ENCODE measurements around the gene XKR7. TPM values are rescaled to one million over a fixed set of nuclear protein-coding genes. Genes with fewer than 3 reads are reported as not detected.

XKR7 gene
- total RNA-seq, 1 donor from 2014 or later, result 0.23 TPM

DNA sequence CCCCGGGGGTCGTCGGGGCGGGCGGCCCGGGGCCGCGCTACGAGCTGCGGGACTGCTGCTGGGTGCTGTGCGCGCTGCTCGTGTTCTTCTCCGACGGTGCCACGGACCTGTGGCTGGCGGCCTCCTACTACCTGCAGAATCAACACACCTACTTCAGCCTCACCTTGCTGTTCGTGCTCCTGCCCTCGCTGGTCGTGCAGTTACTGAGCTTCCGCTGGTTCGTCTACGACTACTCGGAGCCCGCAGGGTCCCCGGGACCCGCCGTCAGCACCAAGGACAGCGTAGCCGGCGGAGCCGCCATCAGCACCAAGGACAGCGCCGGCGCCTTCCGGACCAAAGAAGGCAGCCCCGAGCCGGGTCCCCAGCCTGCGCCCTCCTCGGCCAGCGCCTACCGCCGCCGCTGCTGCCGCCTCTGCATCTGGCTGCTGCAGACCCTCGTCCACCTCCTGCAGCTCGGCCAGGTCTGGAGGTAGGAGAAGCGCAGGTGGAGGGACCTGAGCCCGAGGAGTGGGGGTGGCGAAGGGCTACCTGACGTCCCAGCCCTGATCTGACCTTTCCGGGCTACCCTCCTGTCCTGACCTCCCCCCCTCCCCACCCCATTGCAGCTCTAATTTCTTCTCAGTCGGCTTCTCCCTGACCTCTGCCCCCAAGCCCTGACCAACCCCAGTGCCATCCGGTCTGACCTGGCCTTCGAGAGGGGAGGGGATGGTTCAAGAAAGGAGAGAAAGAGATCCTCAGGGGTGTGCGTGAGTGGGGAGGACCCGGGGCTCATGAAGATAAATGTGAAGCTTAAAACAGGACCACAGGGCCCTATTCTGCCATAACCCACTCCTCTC lies 558 bp downstream of the XKR7 start:
- TF ChIP-seq, protein P1, sequence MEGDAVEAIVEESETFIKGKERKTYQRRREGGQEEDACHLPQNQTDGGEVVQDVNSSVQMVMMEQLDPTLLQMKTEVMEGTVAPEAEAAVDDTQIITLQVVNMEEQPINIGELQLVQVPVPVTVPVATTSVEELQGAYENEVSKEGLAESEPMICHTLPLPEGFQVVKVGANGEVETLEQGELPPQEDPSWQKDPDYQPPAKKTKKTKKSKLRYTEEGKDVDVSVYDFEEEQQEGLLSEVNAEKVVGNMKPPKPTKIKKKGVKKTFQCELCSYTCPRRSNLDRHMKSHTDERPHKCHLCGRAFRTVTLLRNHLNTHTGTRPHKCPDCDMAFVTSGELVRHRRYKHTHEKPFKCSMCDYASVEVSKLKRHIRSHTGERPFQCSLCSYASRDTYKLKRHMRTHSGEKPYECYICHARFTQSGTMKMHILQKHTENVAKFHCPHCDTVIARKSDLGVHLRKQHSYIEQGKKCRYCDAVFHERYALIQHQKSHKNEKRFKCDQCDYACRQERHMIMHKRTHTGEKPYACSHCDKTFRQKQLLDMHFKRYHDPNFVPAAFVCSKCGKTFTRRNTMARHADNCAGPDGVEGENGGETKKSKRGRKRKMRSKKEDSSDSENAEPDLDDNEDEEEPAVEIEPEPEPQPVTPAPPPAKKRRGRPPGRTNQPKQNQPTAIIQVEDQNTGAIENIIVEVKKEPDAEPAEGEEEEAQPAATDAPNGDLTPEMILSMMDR (IDR thresholded peaks at IDR 0.05; ENCODE audit: unreplicated experiment), result no peak

DNA sequence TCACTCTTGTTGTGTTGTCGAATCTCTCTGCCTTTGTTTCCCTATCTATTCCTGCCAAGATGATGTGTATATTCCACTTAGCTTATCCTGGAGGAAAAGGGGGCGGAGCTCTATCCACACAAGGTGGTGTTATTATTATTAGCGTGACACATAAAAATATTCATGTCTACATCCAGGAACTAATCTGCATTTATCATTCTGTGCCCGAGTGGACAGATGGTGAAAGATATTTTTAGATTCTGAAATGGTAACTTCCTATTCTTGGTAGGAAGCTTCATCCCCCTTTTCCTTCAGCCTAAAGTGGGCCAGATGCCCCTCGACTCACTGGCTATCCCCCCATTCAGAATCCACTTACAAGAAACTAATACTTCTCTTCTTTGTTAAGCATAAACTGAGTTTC lies 2.0 kb downstream of the XKR7 start:
- no peak overlapping the region for H3K27ac Mint-ChIP-seq (ENCODE audit: unreplicated experiment)
- H3K4me1 Mint-ChIP-seq (ENCODE audit: unreplicated experiment), result peaks cover 4% of the 10 kb centered on the region
- H3K4me3 Mint-ChIP-seq (ENCODE audit: unreplicated experiment), result no peak overlapping the region
- H3K27me3 Mint-ChIP-seq (ENCODE audit: unreplicated experiment), result peaks cover 4% of the 10 kb centered on the region
- DNase-seq (ENCODE audit: low spot score), result no peak
- TF ChIP-seq, protein P1 (IDR thresholded peaks at IDR 0.05; ENCODE audit: unreplicated experiment), result no peak
- H3K9me3 Mint-ChIP-seq (ENCODE audit: unreplicated experiment), result no peaks in the 10 kb centered on the region
- no peaks in the 10 kb centered on the region for H3K36me3 Mint-ChIP-seq (ENCODE audit: low read depth, unreplicated experiment)

More for the DNA sequence above, 558 bp downstream of the XKR7 start:
- Mint-ChIP-seq H3K27ac (ENCODE audit: unreplicated experiment) (no peak overlapping the region), H3K4me1 (ENCODE audit: unreplicated experiment) (peaks cover 4% of the 10 kb centered on the region), H3K4me3 (ENCODE audit: unreplicated experiment) (peak overlapping the region; percentile 91), H3K27me3 (ENCODE audit: unreplicated experiment) (peaks cover 5% of the 10 kb centered on the region), H3K36me3 (ENCODE audit: low read depth, unreplicated experiment) (no peaks in the 10 kb centered on the region), H3K9me3 (ENCODE audit: unreplicated experiment) (no peaks in the 10 kb centered on the region)
- DNase-seq (ENCODE audit: low spot score), result peak; percentile 93

DNA sequence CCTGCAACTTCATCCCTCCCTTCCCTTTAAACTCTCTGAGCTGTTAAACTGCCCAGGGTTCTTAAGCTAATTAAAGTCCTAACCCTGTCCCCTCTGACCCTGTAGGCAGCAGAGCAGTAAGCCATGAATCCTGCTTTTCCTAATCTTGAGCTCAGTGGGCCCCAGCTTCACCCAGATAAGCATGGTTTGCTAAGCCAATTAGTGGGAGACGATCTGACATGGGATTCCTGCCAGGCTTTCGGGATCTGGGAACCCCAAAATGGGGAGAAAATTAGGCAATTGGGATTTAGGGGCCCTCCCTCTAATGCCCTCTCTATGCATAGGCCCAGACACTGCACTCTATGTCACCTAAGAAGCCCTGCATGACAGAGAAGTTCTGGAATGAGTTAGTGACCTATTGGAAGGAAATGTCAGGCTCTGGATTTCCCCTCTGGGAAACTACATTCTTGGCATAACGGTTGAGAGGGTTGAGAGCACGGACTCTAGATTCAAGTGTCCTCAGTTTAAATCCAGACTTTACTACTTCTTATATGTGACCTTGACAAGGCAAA lies 4.6 kb downstream of the XKR7 start:
- peaks cover 4% of the 10 kb centered on the region for H3K27me3 Mint-ChIP-seq (ENCODE audit: unreplicated experiment)

DNA sequence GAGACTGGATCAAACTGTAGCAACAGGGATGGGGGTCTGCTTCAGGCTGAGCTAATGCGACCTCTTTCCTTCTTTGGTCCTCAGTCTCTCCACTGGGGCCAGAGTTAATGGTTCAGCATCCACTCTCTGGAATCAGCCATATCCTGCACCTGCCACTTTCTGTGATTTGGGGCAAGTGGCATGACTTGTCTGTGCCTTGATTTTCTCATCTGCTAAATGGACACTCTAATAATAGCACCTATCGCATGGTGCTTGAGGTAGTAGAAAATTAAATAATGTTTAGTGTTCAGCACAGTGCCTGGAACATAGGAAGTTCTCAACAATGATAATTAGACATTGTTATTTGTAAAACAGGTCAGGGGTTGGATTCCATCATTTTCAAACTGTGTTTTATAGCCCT lies 6.3 kb downstream of the XKR7 start:
- TF ChIP-seq, protein P1 (IDR thresholded peaks at IDR 0.05; ENCODE audit: unreplicated experiment), result no peak
- Mint-ChIP-seq H3K4me3 (ENCODE audit: unreplicated experiment) (no peak overlapping the region), H3K9me3 (ENCODE audit: unreplicated experiment) (no peaks in the 10 kb centered on the region), H3K36me3 (ENCODE audit: low read depth, unreplicated experiment) (no peaks in the 10 kb centered on the region), H3K27me3 (ENCODE audit: unreplicated experiment) (peaks cover 4% of the 10 kb centered on the region), H3K4me1 (ENCODE audit: unreplicated experiment) (peaks cover 4% of the 10 kb centered on the region), H3K27ac (ENCODE audit: unreplicated experiment) (no peak overlapping the region)
- DNase-seq (ENCODE audit: low spot score), result no peak

More for the DNA sequence above, 4.6 kb downstream of the XKR7 start:
- Mint-ChIP-seq H3K4me1 (ENCODE audit: unreplicated experiment) (peaks cover 4% of the 10 kb centered on the region), H3K4me3 (ENCODE audit: unreplicated experiment) (no peak overlapping the region), H3K36me3 (ENCODE audit: low read depth, unreplicated experiment) (no peaks in the 10 kb centered on the region), H3K27ac (ENCODE audit: unreplicated experiment) (no peak overlapping the region), H3K9me3 (ENCODE audit: unreplicated experiment) (no peaks in the 10 kb centered on the region)
- TF ChIP-seq, protein P1 (IDR thresholded peaks at IDR 0.05; ENCODE audit: unreplicated experiment), result no peak
- no peak for DNase-seq (ENCODE audit: low spot score)

DNA sequence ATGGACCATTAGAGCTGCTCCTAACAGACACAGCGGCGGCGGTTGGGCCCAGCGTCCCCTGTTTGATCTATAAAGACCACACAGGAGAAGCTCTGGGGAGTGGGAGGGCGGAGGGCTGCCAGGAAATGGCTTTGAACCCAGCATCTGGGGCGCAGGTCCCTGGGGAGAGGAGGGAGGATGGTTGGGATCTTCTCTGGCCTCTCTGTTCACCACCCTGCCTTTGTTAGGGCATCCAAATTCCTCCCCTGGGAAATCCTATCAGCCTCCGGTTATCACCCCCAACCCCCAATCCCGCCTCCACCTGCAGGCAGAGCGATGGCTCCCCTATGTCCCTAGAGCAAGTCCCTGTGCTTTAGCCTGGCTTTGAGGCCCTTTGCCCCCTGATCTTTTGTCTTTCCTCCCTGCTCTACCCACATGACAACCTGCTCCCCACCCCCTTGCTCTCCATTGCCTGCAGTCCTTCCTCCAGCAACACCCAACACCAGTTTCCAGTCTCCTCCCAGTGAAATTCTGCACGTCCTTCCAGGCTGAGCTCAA lies 7.1 kb downstream of the XKR7 start:
- DNase-seq (ENCODE audit: low spot score), result no peak

More for the DNA sequence above, 7.1 kb downstream of the XKR7 start:
- Mint-ChIP-seq H3K27ac (ENCODE audit: unreplicated experiment) (no peak overlapping the region), H3K4me1 (ENCODE audit: unreplicated experiment) (peaks cover 4% of the 10 kb centered on the region), H3K36me3 (ENCODE audit: low read depth, unreplicated experiment) (no peaks in the 10 kb centered on the region), H3K9me3 (ENCODE audit: unreplicated experiment) (no peaks in the 10 kb centered on the region), H3K4me3 (ENCODE audit: unreplicated experiment) (no peak overlapping the region), H3K27me3 (ENCODE audit: unreplicated experiment) (peaks cover 4% of the 10 kb centered on the region)
- TF ChIP-seq, protein P1 (IDR thresholded peaks at IDR 0.05; ENCODE audit: unreplicated experiment), result no peak

All from endothelial cell (in vitro differentiated cells).